ENCODE data around the gene SH2B3. TPM values are rescaled to one million over a fixed set of nuclear protein-coding genes. Genes with fewer than 3 reads are reported as not detected.
A peak's percentile ranks its signal among the peaks of the same experiment; 100 is the strongest.
"Not testable (repeated sequence)": the region's sequence is repeated elsewhere in the genome, so short reads cannot be mapped to it uniquely, and the experiment has no call there.

The SH2B3 gene
- 116 and 203 TPM in 2 replicates for total RNA-seq
- 35.6 TPM for polyA plus RNA-seq (2012)

- DNase-seq (ENCODE audit: low read depth), result no peak
Observed at GRCh38 chr12:111405859-111406473, at the start of gene SH2B3. Gene SH2B3 (plus strand): TSS chr12:111405923. CDS start chr12:111418146, 12,223 bp downstream.

- peak; percentile 91 for DNase-seq (ENCODE audit: low read depth)
Observed at GRCh38 chr12:111359231-111359913, 46.4 kb upstream of the SH2B3 start.

- DNase-seq (ENCODE audit: low read depth), result no peak
Observed at GRCh38 chr12:111359914-111360276, 45.8 kb upstream of the SH2B3 start.

- DNase-seq (ENCODE audit: low read depth), result peak; percentile 29
Observed at GRCh38 chr12:111360325-111360930, 45.3 kb upstream of the SH2B3 start.

- DNase-seq (ENCODE audit: low read depth), result no peak
Observed at GRCh38 chr12:111361073-111361716, 44.5 kb upstream of the SH2B3 start.

GRCh38 chr12:111361717-111362576, 43.8 kb upstream of the SH2B3 start:
- DNase-seq (ENCODE audit: low read depth), result peak; percentile 18

GRCh38 chr12:111362687-111363475, 42.8 kb upstream of the SH2B3 start:
- DNase-seq (ENCODE audit: low read depth), result no peak

GRCh38 chr12:111363578-111363977, 42.1 kb upstream of the SH2B3 start:
- peak; percentile 54 for DNase-seq (ENCODE audit: low read depth)

- DNase-seq (ENCODE audit: low read depth), result no peak
Observed at GRCh38 chr12:111366075-111366474, 39.6 kb upstream of the SH2B3 start.

- no peak for DNase-seq (ENCODE audit: low read depth)
Observed at GRCh38 chr12:111366583-111366982, 39.1 kb upstream of the SH2B3 start.

- DNase-seq (ENCODE audit: low read depth), result no peak
Observed at GRCh38 chr12:111367661-111368221, 38.0 kb upstream of the SH2B3 start.

GRCh38 chr12:111368291-111368787, 37.4 kb upstream of the SH2B3 start:
- peak; percentile 69 for DNase-seq (ENCODE audit: low read depth)

- DNase-seq (ENCODE audit: low read depth), result peak; percentile 94
Observed at GRCh38 chr12:111368788-111369495, 36.8 kb upstream of the SH2B3 start, which contains the start of gene PHETA1. Gene PHETA1 (minus strand): TSS chr12:111369095. CDS start chr12:111363427, 5,668 bp downstream.

GRCh38 chr12:111369496-111370220, 36.1 kb upstream of the SH2B3 start:
- no peak for DNase-seq (ENCODE audit: low read depth)

GRCh38 chr12:111373231-111373630, 32.5 kb upstream of the SH2B3 start:
- DNase-seq (ENCODE audit: low read depth), result not testable (repeated sequence)

- no peak for DNase-seq (ENCODE audit: low read depth)
Observed at GRCh38 chr12:111377440-111377839, 28.3 kb upstream of the SH2B3 start.

- no peak for DNase-seq (ENCODE audit: low read depth)
Observed at GRCh38 chr12:111379942-111380554, 25.7 kb upstream of the SH2B3 start.

GRCh38 chr12:111384596-111384995, 21.1 kb upstream of the SH2B3 start:
- DNase-seq (ENCODE audit: low read depth), result no peak
